Liver (tissue), 9 donors: ENCODE data around the gene CHST14. TPM values are rescaled to one million over a fixed set of nuclear protein-coding genes. Genes with fewer than 3 reads are reported as not detected.
A peak's percentile ranks its signal among the peaks of the same experiment; 100 is the strongest.

Experiments used
- DNase-seq: peaks from one replicate; pipeline ENCODE4 v3.0.0-alpha.2; 2017; ENCODE audit warnings: low spot score
- H3K27ac ChIP-seq, 2 donors: one replicate each; pipeline ENCODE4 v1.7.0; 2013; ENCODE audit warnings: inconsistent platforms in 2 of 2, low read length in 2 of 2, control low read depth in 1 of 2, low read depth in 1 of 2, mild to moderate bottlenecking in 1 of 2
- H3K27me3 ChIP-seq, 4 donors: one replicate each; pipeline versions ENCODE4 v1.6.1 to v1.7.0; 2013; ENCODE audit warnings: low read length in 3 of 4, inconsistent platforms in 1 of 4, mild to moderate bottlenecking in 1 of 4, moderate library complexity in 1 of 4; ENCODE audit not compliant: control insufficient read depth in 4 of 4, insufficient read depth in 4 of 4
- H3K36me3 ChIP-seq, 4 donors: one replicate each; pipeline versions ENCODE4 v1.6.1 to v1.7.0; 2013; ENCODE audit warnings: low read length in 3 of 4, mild to moderate bottlenecking in 3 of 4, low read depth in 1 of 4, moderate library complexity in 1 of 4; ENCODE audit not compliant: control insufficient read depth in 4 of 4, insufficient read depth in 3 of 4
- H3K4me1 ChIP-seq, 4 donors: one replicate each; pipeline versions ENCODE4 v1.6.1 to v1.7.0; 2013; ENCODE audit warnings: low read length in 3 of 4, mild to moderate bottlenecking in 3 of 4, moderate library complexity in 1 of 4; ENCODE audit not compliant: control insufficient read depth in 4 of 4, insufficient read depth in 4 of 4
- H3K4me3 ChIP-seq, 3 donors: one replicate each; pipeline versions ENCODE4 v1.6.1 to v1.7.0; 2013; ENCODE audit warnings: low read length in 3 of 3, control low read depth in 1 of 3, low read depth in 1 of 3, mild to moderate bottlenecking in 1 of 3
- H3K9ac ChIP-seq, 2 donors: one replicate each; pipeline ENCODE4 v1.7.0; 2013; ENCODE audit warnings: low read length in 2 of 2, mild to moderate bottlenecking in 2 of 2, moderate library complexity in 2 of 2, control low read depth in 1 of 2, low read depth in 1 of 2
- H3K9me3 ChIP-seq, 4 donors: one replicate each; pipeline versions ENCODE4 v1.6.1 to v1.7.0; 2013; ENCODE audit warnings: low read length in 3 of 4; ENCODE audit not compliant: control insufficient read depth in 4 of 4
- FOXA1 ChIP-seq: IDR thresholded peaks from 2 replicates; pipeline ENCODE4 v1.6.1; 2016; ENCODE audit warnings: antibody characterized with exemption
- GABPA ChIP-seq, 2 donors: IDR thresholded peaks in 1 of 2; conservative IDR thresholded peaks in 1 of 2; 2 replicates each; pipeline ENCODE4 v1.6.1; 2016; ENCODE audit warnings: antibody characterized with exemption in 2 of 2, mild to moderate bottlenecking in 1 of 2, moderate library complexity in 1 of 2
- HNF4A ChIP-seq, 2 donors: conservative IDR thresholded peaks; 2 replicates each; pipeline ENCODE4 v1.6.1; 2016; ENCODE audit warnings: antibody characterized with exemption in 2 of 2, mild to moderate bottlenecking in 2 of 2
- HNF4G ChIP-seq: IDR thresholded peaks from 2 replicates; pipeline ENCODE4 v1.6.1; 2016; ENCODE audit warnings: antibody characterized with exemption
- NR2F2 ChIP-seq: IDR thresholded peaks from 2 replicates; pipeline ENCODE4 v1.6.1; 2016; ENCODE audit warnings: antibody characterized with exemption
- RXRA ChIP-seq, 2 donors: IDR thresholded peaks; 2 replicates each; pipeline ENCODE4 v1.6.1; 2017 to 2018; ENCODE audit warnings: antibody characterized with exemption in 2 of 2, mild to moderate bottlenecking in 1 of 2
- SP1 ChIP-seq: IDR thresholded peaks from 2 replicates; pipeline ENCODE4 v1.6.1; 2018; ENCODE audit warnings: antibody characterized with exemption, mild to moderate bottlenecking
- YY1 ChIP-seq: IDR thresholded peaks from 2 replicates; pipeline ENCODE4 v1.6.1; 2016; ENCODE audit warnings: antibody characterized with exemption, mild to moderate bottlenecking
- WGBS: extraction: QIAGEN DNeasy Blood & Tissue Kit; methylation state at CpG from one replicate; pipeline ENCODE4 v1.1.7; 2013; 5-methylcytosine and 5-hydroxymethylcytosine counted together
- polyA plus RNA-seq, 2 donors: library from polyadenylated mRNA; stranded (reverse) in 1 of 2; unstranded in 1 of 2; fragments of 200-250 nt in 1 of 2; fragments of >200 nt in 1 of 2; fragmentation: Nextera tagmentation in 1 of 2; extraction: Ambion mirVana in 1 of 2; gene quantifications; one replicate each; pipeline versions ENCODE4 v1.2.1 to v1.2.3, GENCODE V29; 2013 to 2015
- total RNA-seq, 2 donors: library from RNA; depleted of rRNA; stranded (reverse); fragments of >200 nt; gene quantifications; one replicate each; pipeline ENCODE4 v1.2.3, GENCODE V29; 2014
- TF ChIP-seq, protein P1 (sequence below): fragments of 150-350 bp; IDR thresholded peaks from 2 replicates; pipeline ENCODE4 v1.5.1; 2017; ENCODE audit warnings: improper control_type of control experiment, low read depth, low read length; ENCODE audit not compliant: missing input control
- TF ChIP-seq, protein P2 (sequence below): IDR thresholded peaks from 2 replicates; pipeline ENCODE4 v1.6.1; 2016; ENCODE audit warnings: antibody characterized with exemption, mild to moderate bottlenecking
- donor health status: healthy.
- donor health status: healthy.
- donor health status: healthy.
- donor health status: healthy.
- donor health status: healthy.

The CHST14 gene
- total and polyA plus RNA-seq, 4 donors: 2.3 to 5.3 (median 3.1) TPM

GRCh38 chr15:40439960-40440742 is 30.6 kb upstream of the CHST14 start:
- Histone ChIP-seq H3K4me3 (peak overlapping the region in 2 of 3 donors; percentile 64 to 91), H3K4me1 (peaks cover 10 to 33% (median 24%) of the 10 kb centered on the region in 4 donors), H3K36me3 (no peaks in the 10 kb centered on the region), H3K27me3 (peaks cover 0 to 6% (median 0%) of the 10 kb centered on the region in 4 donors), H3K9ac (peak overlapping the region; percentile 19 to 48), H3K27ac (peak overlapping the region in 1 of 2 donors; percentile 23), H3K9me3 (no peaks in the 10 kb centered on the region)
- TF ChIP-seq FOXA1 (no peak), RXRA (IDR thresholded peaks at IDR 0.05) (no peak), HNF4G (no peak), YY1 (no peak)
- TF ChIP-seq, protein P1, sequence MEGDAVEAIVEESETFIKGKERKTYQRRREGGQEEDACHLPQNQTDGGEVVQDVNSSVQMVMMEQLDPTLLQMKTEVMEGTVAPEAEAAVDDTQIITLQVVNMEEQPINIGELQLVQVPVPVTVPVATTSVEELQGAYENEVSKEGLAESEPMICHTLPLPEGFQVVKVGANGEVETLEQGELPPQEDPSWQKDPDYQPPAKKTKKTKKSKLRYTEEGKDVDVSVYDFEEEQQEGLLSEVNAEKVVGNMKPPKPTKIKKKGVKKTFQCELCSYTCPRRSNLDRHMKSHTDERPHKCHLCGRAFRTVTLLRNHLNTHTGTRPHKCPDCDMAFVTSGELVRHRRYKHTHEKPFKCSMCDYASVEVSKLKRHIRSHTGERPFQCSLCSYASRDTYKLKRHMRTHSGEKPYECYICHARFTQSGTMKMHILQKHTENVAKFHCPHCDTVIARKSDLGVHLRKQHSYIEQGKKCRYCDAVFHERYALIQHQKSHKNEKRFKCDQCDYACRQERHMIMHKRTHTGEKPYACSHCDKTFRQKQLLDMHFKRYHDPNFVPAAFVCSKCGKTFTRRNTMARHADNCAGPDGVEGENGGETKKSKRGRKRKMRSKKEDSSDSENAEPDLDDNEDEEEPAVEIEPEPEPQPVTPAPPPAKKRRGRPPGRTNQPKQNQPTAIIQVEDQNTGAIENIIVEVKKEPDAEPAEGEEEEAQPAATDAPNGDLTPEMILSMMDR: no peak
- TF ChIP-seq, protein P2, sequence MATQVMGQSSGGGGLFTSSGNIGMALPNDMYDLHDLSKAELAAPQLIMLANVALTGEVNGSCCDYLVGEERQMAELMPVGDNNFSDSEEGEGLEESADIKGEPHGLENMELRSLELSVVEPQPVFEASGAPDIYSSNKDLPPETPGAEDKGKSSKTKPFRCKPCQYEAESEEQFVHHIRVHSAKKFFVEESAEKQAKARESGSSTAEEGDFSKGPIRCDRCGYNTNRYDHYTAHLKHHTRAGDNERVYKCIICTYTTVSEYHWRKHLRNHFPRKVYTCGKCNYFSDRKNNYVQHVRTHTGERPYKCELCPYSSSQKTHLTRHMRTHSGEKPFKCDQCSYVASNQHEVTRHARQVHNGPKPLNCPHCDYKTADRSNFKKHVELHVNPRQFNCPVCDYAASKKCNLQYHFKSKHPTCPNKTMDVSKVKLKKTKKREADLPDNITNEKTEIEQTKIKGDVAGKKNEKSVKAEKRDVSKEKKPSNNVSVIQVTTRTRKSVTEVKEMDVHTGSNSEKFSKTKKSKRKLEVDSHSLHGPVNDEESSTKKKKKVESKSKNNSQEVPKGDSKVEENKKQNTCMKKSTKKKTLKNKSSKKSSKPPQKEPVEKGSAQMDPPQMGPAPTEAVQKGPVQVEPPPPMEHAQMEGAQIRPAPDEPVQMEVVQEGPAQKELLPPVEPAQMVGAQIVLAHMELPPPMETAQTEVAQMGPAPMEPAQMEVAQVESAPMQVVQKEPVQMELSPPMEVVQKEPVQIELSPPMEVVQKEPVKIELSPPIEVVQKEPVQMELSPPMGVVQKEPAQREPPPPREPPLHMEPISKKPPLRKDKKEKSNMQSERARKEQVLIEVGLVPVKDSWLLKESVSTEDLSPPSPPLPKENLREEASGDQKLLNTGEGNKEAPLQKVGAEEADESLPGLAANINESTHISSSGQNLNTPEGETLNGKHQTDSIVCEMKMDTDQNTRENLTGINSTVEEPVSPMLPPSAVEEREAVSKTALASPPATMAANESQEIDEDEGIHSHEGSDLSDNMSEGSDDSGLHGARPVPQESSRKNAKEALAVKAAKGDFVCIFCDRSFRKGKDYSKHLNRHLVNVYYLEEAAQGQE: no peak
- under 1% methylated on average over 35 of the region's 35 CpGs for WGBS
- no peak for DNase-seq

- Histone ChIP-seq H3K4me1 (peaks cover 9 to 30% (median 23%) of the 10 kb centered on the region in 4 donors), H3K9me3 (no peaks in the 10 kb centered on the region), H3K36me3 (no peaks in the 10 kb centered on the region), H3K27ac (peak within 1 kb of the TSS; percentile 25 to 46), H3K9ac (peak within 1 kb of the TSS; percentile 26 to 48), H3K4me3 (peak within 1 kb of the TSS; percentile 58 to 91 (median 72)), H3K27me3 (peaks cover 0 to 6% (median 0%) of the 10 kb centered on the region in 4 donors)
- WGBS: under 1% methylated on average over 119 of the region's 119 CpGs
- peak; percentile 95 for DNase-seq
- TF ChIP-seq, protein P2: no peak
- TF ChIP-seq GABPA (IDR thresholded peaks at IDR 0.05 in 1 of 2, conservative IDR thresholded peaks at IDR 0.05 in 1 of 2): peak in 1 of 2 donors; percentile 52
- no peak for TF ChIP-seq FOXA1
- TF ChIP-seq HNF4A (conservative IDR thresholded peaks at IDR 0.05): no peak
- no peak for TF ChIP-seq NR2F2
- peak; percentile 73 for TF ChIP-seq SP1
Measured at GRCh38 chr15:40440743-40441564, 29.8 kb upstream of the CHST14 start, which contains the start of gene BAHD1. BAHD1 (plus strand) TSS chr15:40440953; CDS start chr15:40458465, 17,512 bp downstream.
